ENCODE data around the gene TRAF7.
A peak's percentile ranks its signal among the peaks of the same experiment; 100 is the strongest.

TRAF7 gene

GRCh38 chr16:2147981-2148671 is 7.5 kb upstream of the TRAF7 start, which contains the start of gene RAB26:
Gene RAB26 (plus strand): TSS chr16:2148625. CDS start chr16:2148784, 159 bp downstream.
- DNase-seq (ENCODE audit: low spot score), result no peak

DNA sequence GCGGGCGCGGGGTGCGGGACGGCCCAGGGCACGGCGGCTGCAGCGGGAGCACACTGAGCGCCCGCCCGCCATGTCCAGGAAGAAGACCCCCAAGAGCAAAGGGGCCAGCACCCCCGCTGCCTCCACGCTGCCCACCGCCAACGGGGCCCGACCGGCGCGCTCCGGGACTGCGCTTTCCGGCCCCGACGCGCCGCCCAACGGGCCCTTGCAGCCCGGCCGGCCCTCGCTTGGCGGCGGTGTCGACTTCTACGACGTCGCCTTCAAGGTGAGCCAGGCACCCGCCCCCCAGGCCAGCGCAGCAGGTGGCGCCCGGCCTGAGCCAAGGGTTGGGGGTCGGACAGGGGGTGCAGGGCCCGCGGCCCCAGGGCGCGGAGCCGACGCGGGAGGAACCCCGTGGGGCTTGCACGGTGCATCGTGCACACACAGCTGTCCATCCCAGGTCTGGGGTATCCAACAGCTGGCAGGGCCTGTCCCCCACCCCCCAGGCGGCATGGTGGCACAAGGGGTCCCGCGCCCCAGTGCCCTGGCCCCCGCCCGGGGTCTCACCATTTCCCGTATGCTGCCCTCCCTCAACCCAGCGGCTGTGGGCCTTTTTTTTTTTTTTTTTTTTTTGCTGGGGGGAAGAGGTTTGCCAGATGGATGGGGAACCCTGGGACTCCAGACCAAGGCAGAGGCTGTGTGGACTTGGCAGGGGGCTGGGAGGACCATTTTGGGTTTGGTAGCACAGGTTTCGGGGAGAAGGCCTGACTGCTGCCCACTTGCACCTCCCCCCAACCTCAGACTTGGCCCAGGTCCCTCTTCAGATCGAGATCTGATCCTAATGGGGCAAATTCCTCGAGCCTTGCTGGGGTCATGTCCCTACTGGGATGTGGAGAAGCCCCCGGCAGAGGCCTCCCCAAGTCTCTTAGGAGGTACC is 6.6 kb upstream of the TRAF7 start:
- DNase-seq (ENCODE audit: low spot score), result no peak

DNA sequence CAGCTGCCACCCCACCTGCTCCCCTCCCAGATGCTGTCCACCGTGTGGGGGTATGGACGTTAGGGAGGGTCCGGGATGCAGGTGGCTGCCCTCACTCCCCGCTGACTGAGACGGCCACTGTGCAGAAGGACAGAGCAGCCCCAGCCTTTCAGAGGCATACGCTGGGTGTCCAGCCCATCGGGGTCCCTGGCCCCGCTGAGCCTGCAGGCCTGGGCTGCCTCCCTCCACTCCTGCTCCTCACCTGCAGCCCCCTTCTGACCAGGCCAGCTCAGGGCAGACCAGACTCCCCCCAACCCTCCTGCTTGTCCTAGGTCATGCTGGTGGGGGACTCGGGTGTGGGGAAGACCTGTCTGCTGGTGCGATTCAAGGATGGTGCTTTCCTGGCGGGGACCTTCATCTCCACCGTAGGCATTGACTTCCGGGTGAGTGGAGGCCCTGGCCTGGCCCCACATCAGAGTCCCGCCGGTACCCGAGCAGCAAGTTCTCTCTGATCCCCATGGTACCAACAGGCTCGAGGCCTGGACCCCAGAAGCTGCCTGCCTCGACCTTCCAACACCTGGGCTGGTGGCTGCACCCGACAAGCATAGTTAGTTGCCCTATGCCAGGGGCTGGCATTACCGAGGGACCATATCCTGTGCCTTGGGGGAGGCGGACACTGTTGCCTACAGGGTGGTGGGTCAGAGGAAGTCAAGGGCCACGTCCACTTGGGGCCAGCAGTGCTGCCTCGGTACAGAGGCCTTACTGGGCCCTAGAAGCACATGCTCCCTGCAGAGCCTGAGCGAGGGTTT is 5.8 kb upstream of the TRAF7 start:
- no peak for DNase-seq (ENCODE audit: low spot score)

GRCh38 chr16:2150418-2151187 is 5.0 kb upstream of the TRAF7 start:
- DNase-seq (ENCODE audit: low spot score), result no peak

DNA sequence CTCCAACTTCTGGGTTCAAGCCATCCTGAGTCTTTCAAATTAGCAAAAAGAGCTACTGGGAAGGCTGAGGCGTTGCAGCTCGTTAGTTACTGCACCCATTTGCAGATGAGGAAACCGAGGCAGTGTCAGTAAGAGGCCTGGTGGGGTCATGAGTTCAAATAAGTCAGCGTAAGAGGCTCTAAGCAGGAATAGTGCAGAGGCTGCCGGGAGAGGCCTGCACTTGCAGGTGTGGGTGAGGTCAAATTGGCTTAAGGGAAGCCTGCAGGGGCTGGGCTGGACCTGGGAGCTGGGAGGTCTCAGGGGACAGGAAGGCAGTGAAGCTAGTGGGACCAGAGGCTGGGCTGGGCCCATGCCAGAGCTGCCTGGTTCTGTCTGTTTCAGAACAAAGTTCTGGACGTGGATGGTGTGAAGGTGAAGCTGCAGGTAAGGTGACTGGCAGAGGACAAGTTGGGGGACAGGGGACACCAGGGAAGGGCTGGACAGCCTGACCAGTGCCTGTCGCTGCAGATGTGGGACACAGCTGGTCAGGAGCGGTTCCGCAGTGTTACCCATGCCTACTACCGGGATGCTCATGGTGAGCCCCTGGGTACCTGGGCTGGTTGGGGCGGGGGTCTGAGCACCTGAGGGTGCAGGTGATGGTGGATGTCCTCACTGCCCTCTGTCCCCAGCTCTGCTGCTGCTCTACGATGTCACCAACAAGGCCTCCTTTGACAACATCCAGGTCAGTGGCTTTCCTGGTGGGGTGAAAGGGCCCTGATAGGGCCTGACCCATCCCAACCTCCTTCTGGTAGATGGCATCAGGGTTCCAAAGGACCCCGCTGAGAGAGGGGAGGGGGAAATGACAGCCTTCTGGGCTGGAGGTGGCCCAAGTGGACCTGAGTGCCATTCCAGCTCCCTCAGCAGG is 4.1 kb upstream of the TRAF7 start:
- no peak for DNase-seq (ENCODE audit: low spot score)

GRCh38 chr16:2152695-2153506 is 2.7 kb upstream of the TRAF7 start:
- no peak for DNase-seq (ENCODE audit: low spot score)

- peak; percentile 21 for DNase-seq (ENCODE audit: low spot score)
Observed at GRCh38 chr16:2154533-2155090, 970 bp upstream of the TRAF7 start.

GRCh38 chr16:2155977-2156848 is 631 bp downstream of the TRAF7 start:
- peak; percentile 20 for DNase-seq (ENCODE audit: low spot score)

DNA sequence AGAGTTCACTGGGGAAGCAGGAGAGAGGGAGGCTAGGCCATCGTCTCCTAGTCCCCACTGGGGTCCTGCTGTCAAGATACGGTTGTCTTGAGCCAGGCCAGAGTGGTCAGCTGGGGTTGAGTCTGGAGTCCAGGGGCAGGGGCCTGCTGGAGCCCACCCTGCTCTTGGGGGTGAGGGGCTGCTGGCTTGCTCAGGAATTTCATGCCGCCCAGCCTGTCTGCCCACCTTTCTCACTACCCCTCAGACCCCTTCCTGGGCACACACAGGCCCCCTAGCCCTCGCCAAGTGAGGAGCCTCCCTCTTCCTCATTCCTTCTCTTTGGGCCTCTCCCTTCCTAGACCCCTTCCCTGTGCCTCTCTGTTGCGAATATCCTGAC is 1.3 kb downstream of the TRAF7 start:
- no peak for DNase-seq (ENCODE audit: low spot score)

GRCh38 chr16:2157480-2158261 is 2.1 kb downstream of the TRAF7 start:
- no peak for DNase-seq (ENCODE audit: low spot score)

DNA sequence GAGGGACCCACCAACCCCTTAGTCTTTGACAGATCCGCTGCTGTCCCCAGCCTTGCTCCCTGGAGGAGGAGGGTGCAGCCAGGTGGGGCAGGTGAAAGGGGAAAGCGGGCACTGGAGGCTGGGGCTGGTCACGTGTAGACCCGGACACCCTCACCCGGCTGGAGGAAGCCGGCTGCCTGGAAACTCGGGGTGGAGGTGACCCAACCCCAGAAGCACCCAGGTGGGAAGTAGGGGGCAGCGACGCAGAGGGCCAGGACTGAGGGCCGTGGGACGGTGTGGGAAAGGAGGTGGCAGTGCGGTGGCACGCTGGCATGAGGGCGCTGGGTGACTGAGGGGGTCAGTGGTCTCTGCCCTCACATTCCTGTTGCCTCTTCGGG is 2.7 kb downstream of the TRAF7 start:
- DNase-seq (ENCODE audit: low spot score), result no peak

GRCh38 chr16:2159175-2159838 is 3.7 kb downstream of the TRAF7 start:
- no peak for DNase-seq (ENCODE audit: low spot score)

DNA sequence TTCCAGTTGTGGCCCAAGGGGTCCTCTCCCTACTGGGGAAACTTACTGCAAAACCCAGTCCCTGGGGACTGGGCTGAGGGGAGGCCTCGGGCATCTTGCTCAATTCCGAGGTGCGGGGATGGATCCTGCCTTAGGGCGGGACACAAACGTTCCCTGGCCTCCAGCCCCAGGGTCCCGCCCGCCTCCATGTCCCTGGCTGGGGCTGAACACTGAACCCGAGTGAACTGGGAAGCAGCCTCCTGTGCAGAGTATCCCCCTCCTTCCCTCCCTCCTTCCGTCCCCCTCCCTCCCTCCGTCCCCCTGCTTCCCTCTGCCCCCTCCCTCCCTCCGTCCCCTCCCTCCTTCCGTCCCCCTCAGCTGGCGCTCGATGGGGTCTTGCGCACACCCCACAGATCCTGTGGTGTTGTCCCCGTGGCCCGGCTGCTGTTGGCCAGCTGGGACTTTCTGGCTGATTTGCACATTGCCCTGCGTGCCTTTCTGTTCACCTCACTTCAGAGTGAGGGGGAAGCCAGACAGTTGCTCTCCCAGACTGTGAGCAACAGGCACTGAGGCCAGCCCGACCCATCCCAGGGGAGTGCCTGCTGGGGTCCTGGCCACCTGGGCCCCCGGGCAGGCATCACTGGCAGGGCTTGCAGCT is 5.5 kb downstream of the TRAF7 start:
- no peak for DNase-seq (ENCODE audit: low spot score)

GRCh38 chr16:2161911-2162310 is 6.3 kb downstream of the TRAF7 start:
- no peak for DNase-seq (ENCODE audit: low spot score)

DNA sequence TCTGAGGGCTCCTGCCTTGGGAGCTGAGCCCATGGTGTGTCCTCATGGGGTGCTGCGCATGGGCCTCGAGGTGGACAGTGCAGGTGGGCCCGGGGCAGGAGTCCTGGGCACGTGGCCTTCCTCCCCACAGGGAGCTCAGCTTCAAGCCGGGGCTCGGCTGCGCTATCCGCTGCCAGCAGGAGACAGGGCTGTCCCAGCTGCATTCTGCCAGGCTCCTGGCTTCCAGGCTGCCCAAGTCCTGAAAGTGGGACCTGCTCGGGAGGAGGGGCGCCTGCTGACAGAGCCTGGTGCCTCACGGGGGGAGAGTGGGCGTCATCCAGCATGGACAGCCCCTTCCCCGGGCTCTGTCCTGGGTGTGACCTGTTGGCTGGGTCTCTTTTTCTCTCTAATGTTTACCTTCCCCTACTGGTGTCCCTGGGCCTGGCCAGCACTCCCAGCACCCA is 7.1 kb downstream of the TRAF7 start:
- DNase-seq (ENCODE audit: low spot score), result no peak

GRCh38 chr16:2163211-2163881 is 7.8 kb downstream of the TRAF7 start:
- DNase-seq (ENCODE audit: low spot score), result no peak
